WTC11 (cell line): ENCODE data around the gene PRR5L. TPM values are rescaled to one million over a fixed set of nuclear protein-coding genes. Genes with fewer than 3 reads are reported as not detected.

Experiments used
- ATAC-seq: fragments of 200-7000 bp; cut with Tn5 transposase; 2 replicates; pipeline ENCODE4 v1.10.0; 2021; ENCODE audit warnings: mild to moderate bottlenecking, moderate library complexity
- CTCF ChIA-PET: fragments of 300-600 bp; sonication (Branson Sonifier 250); formaldehyde crosslinking; loops from one replicate; lab custom pipeline; 2021; ENCODE audit warnings: antibody characterized with exemption; lab: Charles Lee
- POLR2A ChIA-PET: fragments of 350-600 bp; sonication (Branson Sonifier 250); formaldehyde crosslinking; loops from one replicate; lab custom pipeline; 2021; ENCODE audit warnings: antibody characterized with exemption; lab: Charles Lee
- DNase-seq: peaks from one replicate; pipeline ENCODE4 v3.0.0; 2021; ENCODE audit warnings: low spot score
- H3K27ac Mint-ChIP-seq: 2 replicates; pipeline ENCODE4 v1.8.0; 2021; ENCODE audit warnings: mixed read lengths
- H3K27me3 Mint-ChIP-seq: 2 replicates; pipeline ENCODE4 v1.8.0; 2021; ENCODE audit warnings: low read depth, mild to moderate bottlenecking, moderate library complexity, mixed read lengths
- H3K36me3 Mint-ChIP-seq: 2 replicates; pipeline ENCODE4 v1.8.0; 2021; ENCODE audit warnings: mixed read lengths
- H3K4me1 Mint-ChIP-seq: 2 replicates; pipeline ENCODE4 v1.8.0; 2022; ENCODE audit warnings: mixed read lengths
- H3K4me3 Mint-ChIP-seq: 2 replicates; pipeline ENCODE4 v1.8.0; 2021; ENCODE audit warnings: mild to moderate bottlenecking, moderate library complexity, mixed read lengths
- H3K9me3 Mint-ChIP-seq: 2 replicates; pipeline ENCODE4 v1.8.0; 2021; ENCODE audit warnings: mixed read lengths
- AFF4 ChIP-seq: sonication (generic); formaldehyde crosslinking; IDR thresholded peaks from 2 replicates; pipeline ENCODE4 v1.8.1; 2023; ENCODE audit warnings: mild to moderate bottlenecking, missing genetic modification reagents, borderline replicate concordance
- CDX4 ChIP-seq: fragments of 250-450 bp; sonication (Bioruptor Pico); IDR thresholded peaks from 2 replicates; pipeline ENCODE4 v1.9.0; 2021; ENCODE audit warnings: moderate library complexity, mild to moderate bottlenecking, inconsistent platforms, borderline replicate concordance
- CREM ChIP-seq: sonication (generic); formaldehyde crosslinking; IDR thresholded peaks from 2 replicates; pipeline ENCODE4 v1.8.1; 2022; ENCODE audit warnings: mild to moderate bottlenecking, missing genetic modification reagents, moderate library complexity
- E2F4 ChIP-seq: sonication (generic); formaldehyde crosslinking; IDR thresholded peaks from 2 replicates; pipeline ENCODE4 v1.8.1; 2022; ENCODE audit warnings: low read depth, mild to moderate bottlenecking, moderate library complexity, missing genetic modification reagents, borderline replicate concordance
- E2F5 ChIP-seq: sonication (generic); formaldehyde crosslinking; IDR thresholded peaks from 2 replicates; pipeline ENCODE4 v1.8.1; 2022; ENCODE audit warnings: mild to moderate bottlenecking, moderate library complexity, missing genetic modification reagents
- FOXP1 ChIP-seq: sonication (generic); formaldehyde crosslinking; IDR thresholded peaks from 2 replicates; pipeline ENCODE4 v1.8.0; 2022; ENCODE audit warnings: missing genetic modification reagents, mild to moderate bottlenecking, moderate library complexity, borderline replicate concordance
- GRHL2 ChIP-seq: fragments of 250-450 bp; sonication (Bioruptor Pico); IDR thresholded peaks from 2 replicates; pipeline ENCODE4 v1.8.0; 2022; ENCODE audit warnings: mild to moderate bottlenecking, moderate library complexity; ENCODE audit not compliant: insufficient replicate concordance, severe bottlenecking
- HMGA2 ChIP-seq: fragments of 250-450 bp; sonication (Bioruptor Pico); IDR thresholded peaks from 2 replicates; pipeline ENCODE4 v1.4.0; 2021; ENCODE audit warnings: mild to moderate bottlenecking, moderate library complexity
- KAT7 ChIP-seq: sonication (generic); formaldehyde crosslinking; IDR thresholded peaks from 2 replicates; pipeline ENCODE4 v1.8.1; 2023; ENCODE audit warnings: missing genetic modification reagents, mild to moderate bottlenecking, borderline replicate concordance
- NR2C2 ChIP-seq: sonication (generic); formaldehyde crosslinking; IDR thresholded peaks from 2 replicates; pipeline ENCODE4 v1.8.0; 2022; ENCODE audit warnings: mild to moderate bottlenecking, missing genetic modification reagents
- OVOL2 ChIP-seq: fragments of 250-450 bp; sonication (Bioruptor Pico); IDR thresholded peaks from 2 replicates; pipeline ENCODE4 v1.9.0; 2021; ENCODE audit warnings: mild to moderate bottlenecking, borderline replicate concordance
- USF1 ChIP-seq: sonication (generic); formaldehyde crosslinking; IDR thresholded peaks from 2 replicates; pipeline ENCODE4 v1.8.0; 2022; ENCODE audit warnings: mild to moderate bottlenecking, missing genetic modification reagents
- ZNF423 ChIP-seq: fragments of 250-450 bp; sonication (Bioruptor Pico); IDR thresholded peaks from 2 replicates; pipeline ENCODE4 v2.1.2; 2022; ENCODE audit warnings: mild to moderate bottlenecking, moderate library complexity
- ZSCAN18 ChIP-seq: fragments of 250-450 bp; sonication (Bioruptor Pico); IDR thresholded peaks from 2 replicates; pipeline ENCODE4 v2.1.2; 2022; ENCODE audit warnings: mild to moderate bottlenecking, moderate library complexity
- total RNA-seq: library from RNA; stranded (reverse); gene quantifications from 3 replicates; pipeline ENCODE4 v1.2.3, GENCODE V29; 2021

The PRR5L gene
- total RNA-seq, 1 experiment from 2014 or later: 3.9 TPM

GRCh38 chr11:36350137-36350513, 54.0 kb downstream of the PRR5L start:
- Mint-ChIP-seq H3K4me3 (no peak overlapping the region), H3K27ac (no peak overlapping the region), H3K36me3 (no peaks in the 10 kb centered on the region), H3K27me3 (peaks cover 25% of the 10 kb centered on the region), H3K9me3 (no peaks in the 10 kb centered on the region), H3K4me1 (peaks cover 7% of the 10 kb centered on the region)
- ATAC-seq (no peak), DNase-seq (no peak)
- TF ChIP-seq OVOL2 (CRISPR knock-in tag): no peak
- CTCF ChIA-PET: interaction anchor here (0.6 to 1.3 kb wide), 3 partner anchors 10 to 143 kb away, joined by 3 to 5 read pairs (median 3); no protein-coding TSS in a partner anchor
- POLR2A ChIA-PET: no interaction called here

GRCh38 chr11:36352922-36353321, 56.8 kb downstream of the PRR5L start:
- Mint-ChIP-seq H3K9me3 (no peaks in the 10 kb centered on the region), H3K4me1 (peaks cover 7% of the 10 kb centered on the region), H3K36me3 (no peaks in the 10 kb centered on the region), H3K27me3 (peaks cover 30% of the 10 kb centered on the region), H3K4me3 (no peak overlapping the region), H3K27ac (no peak overlapping the region)
- POLR2A ChIA-PET: no interaction called here
- TF ChIP-seq ZSCAN18 (CRISPR knock-in tag) (no peak), CDX4 (CRISPR knock-in tag) (no peak), KAT7 (no peak), GRHL2 (no peak), HMGA2 (no peak), ZNF423 (CRISPR knock-in tag) (no peak), USF1 (CRISPR knock-in tag) (no peak), FOXP1 (CRISPR knock-in tag) (no peak), NR2C2 (CRISPR knock-in tag) (no peak), CREM (CRISPR knock-in tag) (no peak), E2F5 (CRISPR knock-in tag) (no peak), E2F4 (CRISPR knock-in tag) (no peak), AFF4 (CRISPR knock-in tag) (no peak)
- ATAC-seq (no peak), DNase-seq (no peak)
- CTCF ChIA-PET: no interaction called here
